ENCODE measurements around the gene CFAP119.

CFAP119 gene

DNA sequence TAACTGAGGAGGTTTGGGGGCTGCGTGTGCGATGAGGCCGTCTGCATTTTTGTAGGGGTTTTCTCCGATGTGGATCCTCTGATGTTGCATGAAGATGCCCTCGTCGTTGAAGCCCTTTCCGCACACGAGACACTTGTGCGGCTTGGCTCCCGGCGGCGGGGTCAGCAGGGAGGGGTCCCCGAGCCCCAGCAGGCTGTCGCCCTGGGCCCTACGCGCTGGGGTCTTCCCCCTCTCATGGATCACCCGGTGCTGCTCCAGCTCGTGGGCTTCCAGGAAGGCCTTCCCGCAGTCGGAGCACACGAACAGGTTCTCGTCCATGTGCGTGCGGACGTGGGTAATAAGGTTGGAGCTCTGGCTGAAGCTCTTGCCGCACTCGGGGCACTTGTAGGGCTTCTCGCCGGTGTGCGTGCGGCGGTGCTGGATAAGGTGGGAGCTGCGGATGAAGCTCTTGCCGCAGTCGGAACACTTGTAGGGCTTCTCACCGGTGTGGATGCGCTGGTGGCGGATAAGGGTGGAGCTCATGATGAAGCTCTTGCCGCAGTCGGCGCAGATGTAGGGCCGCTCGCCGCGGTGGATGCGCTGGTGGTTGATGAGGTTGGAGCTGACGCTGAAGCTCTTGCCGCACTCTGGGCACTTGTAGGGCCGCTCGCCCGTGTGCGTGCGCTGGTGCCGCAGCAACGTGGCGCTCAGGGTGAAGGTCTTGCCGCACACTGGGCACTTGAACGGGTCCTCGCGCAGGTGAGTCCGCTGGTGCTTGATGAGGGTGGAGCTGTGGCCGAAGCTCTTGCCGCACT, 20.8 kb upstream of the CFAP119 start:
- DNase-seq (ENCODE audit: low read depth in 1 of 2, low spot score in 1 of 2) = no peak

GRCh38 chr16:30780549-30780948, 18.7 kb upstream of the CFAP119 start:
- DNase-seq (ENCODE audit: low read depth in 1 of 2, low spot score in 1 of 2) = no peak

GRCh38 chr16:30780021-30780420, 18.2 kb upstream of the CFAP119 start:
- no peak for DNase-seq (ENCODE audit: low read depth in 1 of 2, low spot score in 1 of 2)

DNA sequence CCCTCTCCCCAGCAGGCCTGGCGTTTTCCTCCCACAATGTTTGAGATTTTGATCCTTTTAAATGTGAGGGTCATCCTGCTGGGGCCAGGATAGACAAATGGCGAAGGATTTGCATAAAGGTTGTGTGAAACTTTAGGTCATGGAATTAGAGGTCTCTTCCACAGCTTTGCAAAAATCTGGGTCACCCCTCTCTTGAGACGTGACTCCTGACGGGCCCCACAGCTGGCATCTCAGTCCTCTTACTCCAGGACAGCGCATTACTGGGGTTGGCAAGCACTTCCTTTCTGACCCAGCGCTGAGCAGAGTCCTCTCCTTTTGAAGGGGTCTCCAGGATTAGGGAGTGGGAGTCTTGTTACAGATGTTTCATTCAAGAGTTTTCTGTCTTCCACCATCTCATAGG, 17.7 kb upstream of the CFAP119 start:
- no peak for DNase-seq (ENCODE audit: low read depth in 1 of 2, low spot score in 1 of 2)

GRCh38 chr16:30778549-30779244, 16.8 kb upstream of the CFAP119 start:
- DNase-seq (ENCODE audit: low read depth in 1 of 2, low spot score in 1 of 2) = no peak

DNA sequence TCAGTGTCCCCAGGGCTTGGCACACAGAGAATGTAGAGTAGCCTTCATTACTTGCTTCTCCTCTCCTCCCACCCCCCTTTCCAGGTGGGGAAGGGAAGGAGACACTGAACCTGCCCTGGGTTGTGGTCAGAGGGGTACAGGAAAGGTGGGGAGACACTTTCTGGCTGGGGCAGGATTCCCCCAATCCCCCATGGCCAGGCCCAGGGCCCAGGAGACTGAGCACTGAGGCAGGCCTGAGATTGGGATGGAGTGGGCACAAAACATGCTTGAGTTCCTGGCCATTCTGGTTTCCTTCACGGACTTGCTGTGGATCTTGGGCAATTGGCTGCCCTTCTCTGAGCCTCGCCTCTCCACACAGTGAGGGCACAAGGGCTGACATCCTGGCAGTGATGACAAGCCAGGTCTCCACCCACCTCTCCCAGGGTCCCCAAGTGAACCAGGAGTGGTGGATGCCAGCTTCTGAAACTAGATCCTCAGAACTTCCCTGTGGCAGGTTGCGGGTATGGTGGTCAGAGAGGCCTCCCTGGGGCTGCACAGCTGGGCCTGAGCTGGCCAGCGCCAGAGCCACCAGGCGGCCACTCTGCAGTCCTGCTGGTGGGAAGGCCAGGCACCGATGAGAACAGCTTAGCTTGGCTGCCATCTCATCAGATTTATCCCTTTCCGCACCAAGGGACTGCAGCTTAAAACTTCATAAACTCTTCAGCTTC, 15.9 kb upstream of the CFAP119 start:
- DNase-seq (ENCODE audit: low read depth in 1 of 2, low spot score in 1 of 2) = no peak

- DNase-seq (ENCODE audit: low read depth in 1 of 2, low spot score in 1 of 2) = peak; percentile 16 to 47
These were observed 13.7 kb upstream of the CFAP119 start for GRCh38 chr16:30775392-30776188.

- no peak for DNase-seq (ENCODE audit: low read depth in 1 of 2, low spot score in 1 of 2)
These were observed 13.2 kb upstream of the CFAP119 start for GRCh38 chr16:30775131-30775391.

GRCh38 chr16:30774367-30775130, 12.7 kb upstream of the CFAP119 start:
- DNase-seq (ENCODE audit: low read depth in 1 of 2, low spot score in 1 of 2) = no peak

- no peak for DNase-seq (ENCODE audit: low read depth in 1 of 2, low spot score in 1 of 2)
These were observed 12.0 kb upstream of the CFAP119 start for GRCh38 chr16:30773826-30774225.

DNA sequence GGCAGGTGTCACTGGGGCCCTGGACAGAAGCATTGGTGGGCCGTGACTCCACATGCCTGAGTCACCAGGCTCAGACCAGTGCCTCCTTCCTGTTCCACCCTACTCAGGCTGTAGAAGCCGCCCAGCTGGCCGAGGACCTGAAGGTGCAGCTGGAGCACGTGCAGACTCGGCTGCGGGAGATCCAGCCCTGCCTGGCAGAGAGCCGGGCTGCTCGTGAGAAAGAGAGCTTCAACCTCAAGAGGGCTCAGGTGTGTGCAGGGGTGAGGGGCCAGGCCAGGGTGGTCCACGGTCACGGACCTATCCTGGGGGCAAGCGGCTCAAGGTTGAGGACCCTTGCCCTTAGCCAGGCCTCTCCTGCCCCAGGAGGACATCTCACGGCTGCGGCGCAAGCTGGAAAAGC, 9.9 kb upstream of the CFAP119 start:
- no peak for DNase-seq (ENCODE audit: low read depth in 1 of 2, low spot score in 1 of 2)

- no peak for DNase-seq (ENCODE audit: low read depth in 1 of 2, low spot score in 1 of 2)
These were observed 7.7 kb upstream of the CFAP119 start for GRCh38 chr16:30769379-30770089.

DNA sequence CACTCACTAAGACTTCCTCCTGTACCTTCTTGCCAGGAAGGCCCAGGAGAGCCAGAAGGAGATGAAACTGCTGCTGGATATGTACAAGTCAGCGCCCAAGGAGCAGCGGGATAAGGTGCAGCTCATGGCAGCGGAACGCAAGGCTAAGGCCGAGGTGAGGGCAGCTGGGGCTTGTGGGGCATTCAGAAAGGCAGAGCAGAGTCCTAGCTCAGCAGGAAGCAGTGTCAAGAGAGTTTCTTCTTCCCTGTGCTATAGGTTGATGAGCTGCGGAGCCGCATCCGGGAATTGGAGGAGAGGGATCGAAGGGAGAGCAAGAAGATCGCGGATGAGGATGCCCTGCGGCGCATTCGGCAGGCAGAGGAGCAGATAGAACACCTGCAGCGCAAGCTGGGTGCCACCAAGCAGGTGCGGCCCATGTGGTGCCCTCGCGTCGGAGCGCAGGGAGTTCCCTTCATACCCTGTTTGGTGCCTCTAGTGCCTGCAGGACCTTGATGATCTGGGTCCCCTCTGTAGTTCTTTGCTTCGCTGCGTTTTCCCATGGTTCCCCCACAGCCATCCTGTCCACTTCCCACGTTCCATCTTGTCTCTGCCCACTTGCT, 6.8 kb upstream of the CFAP119 start:
- no peak for DNase-seq (ENCODE audit: low read depth in 1 of 2, low spot score in 1 of 2)

GRCh38 chr16:30767767-30768465, 6.1 kb upstream of the CFAP119 start:
- DNase-seq (ENCODE audit: low read depth in 1 of 2, low spot score in 1 of 2) = no peak

- no peak for DNase-seq (ENCODE audit: low read depth in 1 of 2, low spot score in 1 of 2)
These were observed 5.0 kb upstream of the CFAP119 start for GRCh38 chr16:30766933-30767284.

DNA sequence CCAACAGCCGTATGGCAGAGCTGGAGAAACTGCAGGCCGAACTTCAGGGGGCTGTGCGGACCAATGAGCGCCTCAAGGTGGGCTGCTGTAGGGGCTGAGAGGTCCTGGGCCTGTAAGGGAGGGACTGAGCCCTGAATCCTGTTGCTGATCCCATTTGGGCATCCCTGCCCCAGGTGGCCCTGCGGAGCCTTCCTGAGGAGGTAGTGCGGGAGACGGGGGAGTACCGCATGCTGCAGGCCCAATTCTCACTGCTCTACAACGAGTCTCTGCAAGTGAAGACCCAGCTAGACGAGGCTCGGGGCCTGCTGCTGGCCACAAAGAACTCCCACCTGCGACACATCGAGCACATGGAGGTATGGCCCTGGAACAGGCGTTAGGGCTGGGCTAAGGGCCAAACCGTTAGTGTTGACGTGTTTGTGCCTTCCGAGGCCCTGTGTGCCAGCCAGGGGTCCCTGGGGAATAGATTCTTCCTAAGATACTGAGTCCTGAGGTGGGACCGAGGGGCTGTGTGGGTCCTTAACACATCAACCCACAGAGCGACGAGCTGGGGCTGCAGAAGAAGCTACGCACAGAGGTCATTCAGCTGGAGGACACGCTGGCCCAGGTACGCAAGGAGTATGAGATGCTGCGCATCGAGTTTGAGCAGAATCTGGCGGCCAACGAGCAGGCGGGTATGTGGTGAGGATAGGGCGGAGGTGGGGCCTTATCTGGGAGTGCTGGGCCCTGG, 4.5 kb upstream of the CFAP119 start:
- no peak for DNase-seq (ENCODE audit: low read depth in 1 of 2, low spot score in 1 of 2)

DNA sequence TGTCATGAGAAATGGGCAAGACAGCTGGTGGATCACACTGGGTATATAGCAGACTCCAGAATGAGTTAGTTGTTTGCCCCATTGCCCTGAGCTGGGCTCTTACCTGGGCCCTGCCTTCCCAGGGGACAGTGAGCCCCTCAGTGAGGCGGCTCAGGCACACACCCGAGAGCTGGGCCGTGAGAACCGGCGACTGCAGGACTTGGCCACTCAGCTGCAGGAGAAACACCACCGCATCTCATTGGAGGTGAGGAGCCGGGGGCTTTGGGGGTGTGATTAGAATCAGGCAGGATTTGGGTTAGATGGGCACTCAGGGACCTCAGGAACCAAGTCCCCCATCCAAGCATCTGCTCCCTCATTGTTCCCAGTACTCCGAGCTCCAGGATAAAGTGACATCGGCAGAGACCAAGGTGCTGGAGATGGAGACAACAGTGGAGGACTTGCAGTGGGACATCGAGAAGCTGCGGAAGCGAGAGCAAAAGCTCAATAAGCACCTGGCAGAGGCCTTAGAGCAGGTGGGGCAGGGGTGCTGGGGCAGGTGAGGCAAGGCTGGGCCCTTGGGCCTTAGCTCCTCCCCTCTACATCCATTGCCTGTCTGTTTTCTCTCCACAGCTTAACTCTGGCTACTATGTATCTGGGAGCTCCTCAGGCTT, 3.1 kb upstream of the CFAP119 start:
- no peak for DNase-seq (ENCODE audit: low read depth in 1 of 2, low spot score in 1 of 2)

GRCh38 chr16:30764086-30764485, 2.2 kb upstream of the CFAP119 start:
- no peak for DNase-seq (ENCODE audit: low read depth in 1 of 2, low spot score in 1 of 2)

All from stimulated activated CD4-positive, alpha-beta T cell treated with anti-CD3 and anti-CD28 coated beads, Interleukin-15, amount 100 ng/mL, for 1 hour (primary cell).